ENCODE data around the gene CORO6. TPM values are rescaled to one million over a fixed set of nuclear protein-coding genes. Genes with fewer than 3 reads are reported as not detected.

CORO6 gene
- total and polyA plus RNA-seq, 2 of the 4 experiments (the other 2 are of a cell fraction): 3.4 to 7.6 TPM

DNA sequence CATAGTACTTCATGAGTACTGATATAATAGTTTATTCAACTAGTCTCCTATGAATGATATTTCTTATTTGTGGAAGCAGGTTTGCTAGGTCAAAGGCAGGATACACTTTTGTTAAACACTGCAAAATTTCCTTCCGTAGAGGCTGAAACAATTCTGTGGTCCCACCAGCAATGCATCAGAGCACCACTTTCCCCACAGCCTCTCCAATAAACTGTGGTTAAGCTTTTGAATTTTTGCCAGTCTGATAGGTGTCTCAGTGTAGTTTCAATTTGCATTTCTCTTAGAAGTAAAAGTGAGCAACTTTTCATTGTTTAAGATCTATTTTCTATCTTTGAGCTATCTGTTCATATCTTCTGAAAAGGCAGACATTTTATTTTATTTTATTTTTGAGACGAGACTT lies 36.4 kb upstream of the CORO6 start:
- Histone ChIP-seq H3K9me1 (ENCODE audit: insufficient read depth, low read length) (peaks cover 2% of the 10 kb centered on the region; the same call in 1 of the 2 replicates), H3K4me2 (ENCODE audit: low read depth, low read length) (no peak overlapping the region)
- CTCF ChIA-PET: no interaction called here

More for the DNA sequence above, 36.4 kb upstream of the CORO6 start:
- Histone ChIP-seq H2AK5ac (ENCODE audit: low read depth, low read length) (no peak overlapping the region), H3K27me3 (ENCODE audit: control insufficient read depth, insufficient read depth, low read length) (no peaks in the 10 kb centered on the region), H4K91ac (ENCODE audit: insufficient read depth, low read depth, low read length) (no peak overlapping the region), H3K56ac (ENCODE audit: extremely low read depth, insufficient read depth, low read length) (no peak overlapping the region), H2BK15ac (ENCODE audit: low read depth, low read length) (no peak overlapping the region), H3K36me3 (ENCODE audit: control insufficient read depth, insufficient read depth, low read length) (peaks cover 9% of the 10 kb centered on the region), H3K27ac (ENCODE audit: insufficient read depth, low read length) (no peak overlapping the region), H3K4me3 (ENCODE audit: insufficient read depth, low read depth, low read length) (no peak overlapping the region), H2BK5ac (ENCODE audit: low read depth, low read length, poor library complexity, severe bottlenecking) (no peak overlapping the region), H2AFZ (replicated peaks; ENCODE audit: low read length, poor library complexity) (no peak overlapping the region), H2AK9ac (replicated peaks; ENCODE audit: low read depth, low read length, poor library complexity) (no peak overlapping the region), H3K14ac (replicated peaks; ENCODE audit: low read depth, low read length) (no peak overlapping the region), H3K79me1 (ENCODE audit: low read depth in 1 of 2, low read length in 2 of 2) (no peaks in the 10 kb centered on the region; a peak in 1 of 4 replicates), H3K9me3 (ENCODE audit: control insufficient read depth, insufficient read depth, low read length) (no peaks in the 10 kb centered on the region), H2BK20ac (ENCODE audit: low read depth, low read length) (no peak overlapping the region), H3K9ac (ENCODE audit: low read depth, low read length) (no peak overlapping the region), H3K18ac (ENCODE audit: low read depth, low read length) (no peak overlapping the region), H4K20me1 (ENCODE audit: insufficient read depth, low read length) (no peaks in the 10 kb centered on the region), H3K23ac (ENCODE audit: low read depth, low read length) (no peak overlapping the region), H4K5ac (ENCODE audit: low read depth, low read length) (no peak overlapping the region), H4K8ac (ENCODE audit: low read depth in 2 of 2, low read length in 2 of 2) (no peak overlapping the region), H2BK120ac (ENCODE audit: low read depth, low read length) (no peak overlapping the region), H3K4me1 (ENCODE audit: control insufficient read depth, insufficient read depth, low read length) (peaks cover 4% of the 10 kb centered on the region; the same call in 1 of the 2 replicates), H3K4ac (ENCODE audit: low read depth, low read length) (no peak overlapping the region)
- DNase-seq (no peak), ATAC-seq (ENCODE audit: low read depth) (no peak; the same call in 1 of the 2 replicates)
- no TSS peak for BruUV-seq (replicated peaks)
- in situ Hi-C loops (cut with MboI; ENCODE audit: low sequenced_read_pairs): no loop called here
- intact Hi-C loops (cut with micrococcal nuclease): no loop called here
- TF ChIP-seq ELK1 (IDR thresholded peaks at IDR 0.05; ENCODE audit: borderline replicate concordance, low read depth, low read length) (no peak), MXI1 (IDR thresholded peaks at IDR 0.05; ENCODE audit: borderline replicate concordance, low read depth, low read length) (no peak), RCOR1 (IDR thresholded peaks at IDR 0.05; ENCODE audit: insufficient replicate concordance, low read length) (no peak), USF2 (IDR thresholded peaks at IDR 0.05; ENCODE audit: low read depth, low read length) (no peak), CEBPB (IDR thresholded peaks at IDR 0.05; ENCODE audit: low read depth, low read length) (no peak), RFX5 (IDR thresholded peaks at IDR 0.05; ENCODE audit: low read depth, low read length) (no peak), NFE2L2 (IDR thresholded peaks at IDR 0.05; ENCODE audit: low read depth, low read length) (no peak), CTCF (conservative IDR thresholded peaks at IDR 0.05; ENCODE audit: low read depth, low read length) (no peak)
- dilution Hi-C loops (cut with HindIII; ENCODE audit: low sequenced_read_pairs, unreplicated experiment): no loop called here
- POLR2A ChIA-PET (ENCODE audit: unreplicated experiment): no interaction called here
- WGBS, 2 experiments (ENCODE audit: extremely low coverage in 2 of 2, insufficient read length in 1 of 2): no CpG with 5 or more reads among the region's 2 CpGs
